Measurements from ENCODE around the gene MAP3K7CL. TPM values are rescaled to one million over a fixed set of nuclear protein-coding genes. Genes with fewer than 3 reads are reported as not detected.

The MAP3K7CL gene
- total RNA-seq, 1 experiment from 2014 or later, result 0.31 TPM

DNA sequence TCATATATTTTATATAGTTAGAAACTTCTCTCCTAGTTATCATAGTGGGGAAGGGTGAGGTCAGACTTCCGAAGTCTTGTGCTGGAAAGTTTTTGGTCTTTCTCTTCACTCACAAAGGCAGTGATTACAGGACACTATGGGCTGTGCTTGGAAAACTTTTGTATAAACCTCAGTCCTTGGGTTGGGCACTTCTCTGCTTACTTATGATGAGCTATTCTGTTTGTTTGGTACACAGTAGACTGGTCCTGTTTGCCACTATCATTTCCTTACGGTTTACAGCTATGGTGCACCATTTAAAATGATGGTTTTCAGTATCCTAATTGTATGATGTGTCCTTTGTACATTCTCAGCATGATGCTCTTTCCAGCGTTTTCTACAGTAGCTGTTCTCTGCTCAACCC, 75.5 kb downstream of the MAP3K7CL start:
- no peak for DNase-seq (ENCODE audit: low read depth, low spot score)
- Histone ChIP-seq H3K4me3 (ENCODE audit: low read depth in 2 of 2, low read length in 2 of 2) (no peak overlapping the region), H3K27me3 (ENCODE audit: control insufficient read depth, insufficient read depth, low read length) (no peaks in the 10 kb centered on the region), H3K36me3 (ENCODE audit: control insufficient read depth, insufficient read depth, low read length) (no peaks in the 10 kb centered on the region), H3K9me3 (ENCODE audit: control insufficient read depth, insufficient read depth, low read depth, low read length) (no peaks in the 10 kb centered on the region), H3K4me1 (ENCODE audit: control insufficient read depth, insufficient read depth, low read length) (no peaks in the 10 kb centered on the region), H3K27ac (ENCODE audit: low read length) (no peak overlapping the region)
- ATAC-seq, result no peak
- TF ChIP-seq TCF7L2 (IDR thresholded peaks at IDR 0.05; ENCODE audit: low read depth, low read length) (no peak), POLR2AphosphoS5 (IDR thresholded peaks at IDR 0.05; ENCODE audit: low read depth, low read length) (no peak), SIN3A (IDR thresholded peaks at IDR 0.05; ENCODE audit: borderline replicate concordance, insufficient read depth, low read depth, low read length) (no peak)
- TF ChIP-seq, protein P1, sequence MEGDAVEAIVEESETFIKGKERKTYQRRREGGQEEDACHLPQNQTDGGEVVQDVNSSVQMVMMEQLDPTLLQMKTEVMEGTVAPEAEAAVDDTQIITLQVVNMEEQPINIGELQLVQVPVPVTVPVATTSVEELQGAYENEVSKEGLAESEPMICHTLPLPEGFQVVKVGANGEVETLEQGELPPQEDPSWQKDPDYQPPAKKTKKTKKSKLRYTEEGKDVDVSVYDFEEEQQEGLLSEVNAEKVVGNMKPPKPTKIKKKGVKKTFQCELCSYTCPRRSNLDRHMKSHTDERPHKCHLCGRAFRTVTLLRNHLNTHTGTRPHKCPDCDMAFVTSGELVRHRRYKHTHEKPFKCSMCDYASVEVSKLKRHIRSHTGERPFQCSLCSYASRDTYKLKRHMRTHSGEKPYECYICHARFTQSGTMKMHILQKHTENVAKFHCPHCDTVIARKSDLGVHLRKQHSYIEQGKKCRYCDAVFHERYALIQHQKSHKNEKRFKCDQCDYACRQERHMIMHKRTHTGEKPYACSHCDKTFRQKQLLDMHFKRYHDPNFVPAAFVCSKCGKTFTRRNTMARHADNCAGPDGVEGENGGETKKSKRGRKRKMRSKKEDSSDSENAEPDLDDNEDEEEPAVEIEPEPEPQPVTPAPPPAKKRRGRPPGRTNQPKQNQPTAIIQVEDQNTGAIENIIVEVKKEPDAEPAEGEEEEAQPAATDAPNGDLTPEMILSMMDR (IDR thresholded peaks at IDR 0.05), result no peak
- TF ChIP-seq, protein P2, sequence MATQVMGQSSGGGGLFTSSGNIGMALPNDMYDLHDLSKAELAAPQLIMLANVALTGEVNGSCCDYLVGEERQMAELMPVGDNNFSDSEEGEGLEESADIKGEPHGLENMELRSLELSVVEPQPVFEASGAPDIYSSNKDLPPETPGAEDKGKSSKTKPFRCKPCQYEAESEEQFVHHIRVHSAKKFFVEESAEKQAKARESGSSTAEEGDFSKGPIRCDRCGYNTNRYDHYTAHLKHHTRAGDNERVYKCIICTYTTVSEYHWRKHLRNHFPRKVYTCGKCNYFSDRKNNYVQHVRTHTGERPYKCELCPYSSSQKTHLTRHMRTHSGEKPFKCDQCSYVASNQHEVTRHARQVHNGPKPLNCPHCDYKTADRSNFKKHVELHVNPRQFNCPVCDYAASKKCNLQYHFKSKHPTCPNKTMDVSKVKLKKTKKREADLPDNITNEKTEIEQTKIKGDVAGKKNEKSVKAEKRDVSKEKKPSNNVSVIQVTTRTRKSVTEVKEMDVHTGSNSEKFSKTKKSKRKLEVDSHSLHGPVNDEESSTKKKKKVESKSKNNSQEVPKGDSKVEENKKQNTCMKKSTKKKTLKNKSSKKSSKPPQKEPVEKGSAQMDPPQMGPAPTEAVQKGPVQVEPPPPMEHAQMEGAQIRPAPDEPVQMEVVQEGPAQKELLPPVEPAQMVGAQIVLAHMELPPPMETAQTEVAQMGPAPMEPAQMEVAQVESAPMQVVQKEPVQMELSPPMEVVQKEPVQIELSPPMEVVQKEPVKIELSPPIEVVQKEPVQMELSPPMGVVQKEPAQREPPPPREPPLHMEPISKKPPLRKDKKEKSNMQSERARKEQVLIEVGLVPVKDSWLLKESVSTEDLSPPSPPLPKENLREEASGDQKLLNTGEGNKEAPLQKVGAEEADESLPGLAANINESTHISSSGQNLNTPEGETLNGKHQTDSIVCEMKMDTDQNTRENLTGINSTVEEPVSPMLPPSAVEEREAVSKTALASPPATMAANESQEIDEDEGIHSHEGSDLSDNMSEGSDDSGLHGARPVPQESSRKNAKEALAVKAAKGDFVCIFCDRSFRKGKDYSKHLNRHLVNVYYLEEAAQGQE (IDR thresholded peaks at IDR 0.05; ENCODE audit: insufficient read depth in 1 of 2, low read depth in 2 of 2, low read length in 1 of 2), result no peak
- CTCF ChIA-PET, result interaction anchor here (0.6 kb wide), 1 partner anchor 42 kb away, joined by 7 read pairs; no protein-coding TSS in a partner anchor
- in situ Hi-C loops (cut with HindIII; ENCODE audit: low pct_unique_long_range_greater_than_20kb, low sequenced_read_pairs), result no loop called here
- BruUV-seq (replicated peaks), result no TSS peak
- intact Hi-C loops (cut with micrococcal nuclease; ENCODE audit: unreplicated experiment), result no loop called here
- POLR2A ChIA-PET, result no interaction called here

DNA sequence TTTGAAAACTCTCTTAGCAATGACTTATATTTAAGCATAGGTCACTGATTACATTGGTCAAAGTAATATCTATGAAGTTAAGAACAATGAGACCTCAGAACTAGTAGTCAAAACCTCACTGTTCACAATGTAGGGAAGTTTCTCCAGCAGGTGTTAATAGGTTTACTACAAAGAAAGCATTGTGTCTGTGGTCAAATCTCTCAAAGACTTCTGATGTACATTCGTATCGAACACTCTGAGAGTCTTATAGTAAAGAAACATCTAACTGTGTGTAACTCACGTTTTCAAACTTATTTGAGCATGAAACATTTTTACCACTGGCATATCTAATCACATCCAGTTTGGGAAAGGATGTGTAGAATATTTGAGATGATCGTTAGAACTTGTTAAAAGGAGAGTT, 76.0 kb downstream of the MAP3K7CL start:
- ChIA-PET CTCF (no interaction called here), POLR2A (no interaction called here)
- H3K27ac ChIP-seq (ENCODE audit: low read length), result no peak overlapping the region
- H3K4me3 ChIP-seq (ENCODE audit: low read depth in 2 of 2, low read length in 2 of 2), result no peak overlapping the region
- no peaks in the 10 kb centered on the region for H3K4me1 ChIP-seq (ENCODE audit: control insufficient read depth, insufficient read depth, low read length)
- H3K36me3 ChIP-seq (ENCODE audit: control insufficient read depth, insufficient read depth, low read length), result no peaks in the 10 kb centered on the region
- in situ Hi-C loops (cut with HindIII; ENCODE audit: low pct_unique_long_range_greater_than_20kb, low sequenced_read_pairs), result no loop called here
- intact Hi-C loops (cut with micrococcal nuclease; ENCODE audit: unreplicated experiment), result no loop called here
- no TSS peak for BruUV-seq (replicated peaks)
- no peak for ATAC-seq
- H3K9me3 ChIP-seq (ENCODE audit: control insufficient read depth, insufficient read depth, low read depth, low read length), result no peaks in the 10 kb centered on the region
- no peak for DNase-seq (ENCODE audit: low read depth, low spot score)
- TF ChIP-seq TCF7L2 (IDR thresholded peaks at IDR 0.05; ENCODE audit: low read depth, low read length), result no peak
- H3K27me3 ChIP-seq (ENCODE audit: control insufficient read depth, insufficient read depth, low read length), result no peaks in the 10 kb centered on the region

DNA sequence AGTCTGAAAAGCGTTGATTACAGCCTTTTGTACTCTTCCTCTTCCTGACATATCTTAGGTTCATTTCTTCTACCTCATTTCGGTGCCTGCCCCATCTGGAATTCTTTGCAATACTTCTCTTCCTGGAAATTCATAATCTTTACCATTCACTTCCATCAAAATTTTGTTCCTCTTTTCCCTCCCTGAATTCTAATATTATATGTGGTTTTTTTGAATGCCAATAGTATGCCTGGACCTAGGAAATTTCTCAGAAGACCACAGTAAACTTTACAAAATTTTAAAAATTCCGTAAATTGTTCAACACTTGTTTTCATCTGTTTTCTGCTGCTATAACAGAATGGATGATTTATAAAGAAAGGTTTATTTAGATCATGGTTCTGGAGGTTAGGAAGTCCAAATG, 76.8 kb downstream of the MAP3K7CL start:
- ATAC-seq, result no peak
- Histone ChIP-seq H3K27me3 (ENCODE audit: control insufficient read depth, insufficient read depth, low read length) (no peaks in the 10 kb centered on the region), H3K27ac (ENCODE audit: low read length) (no peak overlapping the region), H3K4me1 (ENCODE audit: control insufficient read depth, insufficient read depth, low read length) (no peaks in the 10 kb centered on the region), H3K36me3 (ENCODE audit: control insufficient read depth, insufficient read depth, low read length) (no peaks in the 10 kb centered on the region), H3K4me3 (ENCODE audit: low read depth in 2 of 2, low read length in 2 of 2) (no peak overlapping the region), H3K9me3 (ENCODE audit: control insufficient read depth, insufficient read depth, low read depth, low read length) (no peaks in the 10 kb centered on the region)
- ChIA-PET POLR2A (no interaction called here), CTCF (no interaction called here)
- in situ Hi-C loops (cut with HindIII; ENCODE audit: low pct_unique_long_range_greater_than_20kb, low sequenced_read_pairs) (no loop called here), intact Hi-C loops (cut with micrococcal nuclease; ENCODE audit: unreplicated experiment) (no loop called here)
- no peak for DNase-seq (ENCODE audit: low read depth, low spot score)
- TF ChIP-seq, protein P2 (IDR thresholded peaks at IDR 0.05; ENCODE audit: insufficient read depth in 1 of 2, low read depth in 2 of 2, low read length in 1 of 2), result no peak
- TF ChIP-seq SIN3A (IDR thresholded peaks at IDR 0.05; ENCODE audit: borderline replicate concordance, insufficient read depth, low read depth, low read length) (no peak), POLR2AphosphoS5 (IDR thresholded peaks at IDR 0.05; ENCODE audit: low read depth, low read length) (no peak), TCF7L2 (IDR thresholded peaks at IDR 0.05; ENCODE audit: low read depth, low read length) (no peak)
- TF ChIP-seq, protein P1 (IDR thresholded peaks at IDR 0.05), result no peak
- no TSS peak for BruUV-seq (replicated peaks)

All from Panc1 (cell line).